ENCODE measurements around the gene GSK3B.

- TF ChIP-seq EZH2 (IDR thresholded peaks at IDR 0.05; ENCODE audit: borderline replicate concordance, low read depth, low read length, severe bottlenecking) = no peak
- TF ChIP-seq CTCF (IDR thresholded peaks at IDR 0.05; ENCODE audit: borderline replicate concordance, extremely low read depth, low read length, poor library complexity, severe bottlenecking) = no peak
Measured at GRCh38 chr3:119901148-119901547, 193.1 kb downstream of the GSK3B start.

Data from DND-41 (cell line).